ENCODE data around the gene PLCL2. TPM values are rescaled to one million over a fixed set of nuclear protein-coding genes. Genes with fewer than 3 reads are reported as not detected.

Gene PLCL2
- total RNA-seq, 1 donor from 2014 or later: 1.8 TPM

- Mint-ChIP-seq H3K27ac (ENCODE audit: unreplicated experiment) (peak overlapping the region; percentile 48), H3K36me3 (ENCODE audit: unreplicated experiment) (no peaks in the 10 kb centered on the region), H3K4me3 (ENCODE audit: unreplicated experiment) (no peak overlapping the region), H3K4me1 (ENCODE audit: unreplicated experiment) (peaks cover 29% of the 10 kb centered on the region), H3K27me3 (ENCODE audit: unreplicated experiment) (peaks cover 18% of the 10 kb centered on the region), H3K9me3 (ENCODE audit: unreplicated experiment) (no peaks in the 10 kb centered on the region)
- TF ChIP-seq CTCF (IDR thresholded peaks at IDR 0.05): no peak
- no peak for DNase-seq (ENCODE audit: extremely low spot score, unreplicated experiment)
Measured at GRCh38 chr3:16881896-16882630, 2.7 kb upstream of the PLCL2 start.

- Mint-ChIP-seq H3K9me3 (ENCODE audit: unreplicated experiment) (no peaks in the 10 kb centered on the region), H3K4me1 (ENCODE audit: unreplicated experiment) (peaks cover 29% of the 10 kb centered on the region), H3K36me3 (ENCODE audit: unreplicated experiment) (no peaks in the 10 kb centered on the region), H3K27ac (ENCODE audit: unreplicated experiment) (peak overlapping the region; percentile 66), H3K27me3 (ENCODE audit: unreplicated experiment) (peaks cover 10% of the 10 kb centered on the region), H3K4me3 (ENCODE audit: unreplicated experiment) (peak overlapping the region; percentile 72)
- no peak for DNase-seq (ENCODE audit: extremely low spot score, unreplicated experiment)
- no peak for TF ChIP-seq CTCF (IDR thresholded peaks at IDR 0.05)
Measured at GRCh38 chr3:16883057-16883722, 1.6 kb upstream of the PLCL2 start.

DNA sequence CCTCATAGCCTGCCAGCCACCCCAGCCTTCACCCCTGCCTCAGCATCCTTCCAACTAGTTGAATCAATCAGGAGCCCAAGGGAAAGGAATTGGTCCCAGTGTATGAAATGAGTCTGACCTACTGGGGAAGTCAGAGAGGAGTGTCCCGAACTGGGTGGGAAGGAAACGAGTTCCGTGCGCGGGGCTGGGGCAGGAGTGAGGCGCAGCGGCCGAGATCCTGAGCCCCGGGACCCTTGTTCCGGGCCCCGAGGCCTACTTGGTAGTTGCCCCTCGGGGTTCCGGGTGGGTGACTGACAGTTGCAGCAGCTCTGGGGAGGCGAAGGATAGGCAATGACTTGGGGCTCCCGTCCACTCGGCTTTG, 1.1 kb upstream of the PLCL2 start:
- peaks cover 7% of the 10 kb centered on the region for H3K27me3 Mint-ChIP-seq (ENCODE audit: unreplicated experiment)
- H3K9me3 Mint-ChIP-seq (ENCODE audit: unreplicated experiment): no peaks in the 10 kb centered on the region
- H3K36me3 Mint-ChIP-seq (ENCODE audit: unreplicated experiment): no peaks in the 10 kb centered on the region
- H3K27ac Mint-ChIP-seq (ENCODE audit: unreplicated experiment): peak overlapping the region; percentile 58
- peak overlapping the region; percentile 72 for H3K4me3 Mint-ChIP-seq (ENCODE audit: unreplicated experiment)
- H3K4me1 Mint-ChIP-seq (ENCODE audit: unreplicated experiment): peaks cover 29% of the 10 kb centered on the region
- no peak for DNase-seq (ENCODE audit: extremely low spot score, unreplicated experiment)
- no peak for TF ChIP-seq CTCF (IDR thresholded peaks at IDR 0.05)

DNA sequence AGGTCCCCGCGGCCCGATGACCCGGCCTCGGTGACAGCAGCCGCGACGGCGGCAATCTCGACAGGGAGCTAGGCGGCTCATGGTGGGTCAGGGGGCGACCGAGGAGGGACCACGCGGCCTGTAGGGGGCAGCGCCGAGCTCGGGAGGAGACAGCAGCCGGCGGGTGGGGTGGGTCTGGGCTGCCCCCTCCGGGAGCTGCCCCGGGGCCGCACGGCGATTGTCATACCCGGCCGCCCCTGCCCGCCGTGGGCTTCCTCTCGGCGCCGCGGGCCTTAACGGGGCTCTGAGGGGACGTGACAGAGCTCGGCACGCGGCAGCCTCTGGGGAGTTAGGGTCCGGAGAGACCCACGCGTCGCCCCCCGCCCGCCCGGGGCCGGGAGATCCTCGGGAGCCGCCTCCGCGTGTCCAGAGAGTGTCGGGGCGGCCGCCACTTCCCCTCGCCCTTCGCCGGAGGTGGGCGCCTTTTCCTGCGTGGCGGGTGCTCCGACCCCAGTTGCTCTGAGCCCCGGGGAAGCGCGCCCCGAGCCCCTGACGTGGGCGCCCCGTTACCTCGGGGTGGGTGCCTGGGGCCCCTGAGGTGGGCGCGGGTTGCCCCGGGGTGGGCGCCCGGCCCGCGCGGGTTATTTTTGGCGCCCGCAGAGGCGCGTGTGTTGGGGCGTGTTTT, 539 bp upstream of the PLCL2 start:
- peaks cover 29% of the 10 kb centered on the region for H3K4me1 Mint-ChIP-seq (ENCODE audit: unreplicated experiment)
- DNase-seq (ENCODE audit: extremely low spot score, unreplicated experiment): peak; percentile 86
- TF ChIP-seq CTCF (IDR thresholded peaks at IDR 0.05): peak; percentile 64
- H3K27me3 Mint-ChIP-seq (ENCODE audit: unreplicated experiment): peaks cover 7% of the 10 kb centered on the region
- H3K4me3 Mint-ChIP-seq (ENCODE audit: unreplicated experiment): peak overlapping the region; percentile 88
- no peaks in the 10 kb centered on the region for H3K36me3 Mint-ChIP-seq (ENCODE audit: unreplicated experiment)
- peak overlapping the region; percentile 73 for H3K27ac Mint-ChIP-seq (ENCODE audit: unreplicated experiment)
- H3K9me3 Mint-ChIP-seq (ENCODE audit: unreplicated experiment): no peaks in the 10 kb centered on the region

All from osteocyte (in vitro differentiated cells).